ENCODE data around the gene FGFR2.

GRCh38 chr10:121574519-121575166, 23.6 kb downstream of the FGFR2 start:
- TF ChIP-seq POLR2AphosphoS5 (IDR thresholded peaks at IDR 0.05; ENCODE audit: insufficient read depth, low read depth, low read length): no peak
- TF ChIP-seq, protein P1, sequence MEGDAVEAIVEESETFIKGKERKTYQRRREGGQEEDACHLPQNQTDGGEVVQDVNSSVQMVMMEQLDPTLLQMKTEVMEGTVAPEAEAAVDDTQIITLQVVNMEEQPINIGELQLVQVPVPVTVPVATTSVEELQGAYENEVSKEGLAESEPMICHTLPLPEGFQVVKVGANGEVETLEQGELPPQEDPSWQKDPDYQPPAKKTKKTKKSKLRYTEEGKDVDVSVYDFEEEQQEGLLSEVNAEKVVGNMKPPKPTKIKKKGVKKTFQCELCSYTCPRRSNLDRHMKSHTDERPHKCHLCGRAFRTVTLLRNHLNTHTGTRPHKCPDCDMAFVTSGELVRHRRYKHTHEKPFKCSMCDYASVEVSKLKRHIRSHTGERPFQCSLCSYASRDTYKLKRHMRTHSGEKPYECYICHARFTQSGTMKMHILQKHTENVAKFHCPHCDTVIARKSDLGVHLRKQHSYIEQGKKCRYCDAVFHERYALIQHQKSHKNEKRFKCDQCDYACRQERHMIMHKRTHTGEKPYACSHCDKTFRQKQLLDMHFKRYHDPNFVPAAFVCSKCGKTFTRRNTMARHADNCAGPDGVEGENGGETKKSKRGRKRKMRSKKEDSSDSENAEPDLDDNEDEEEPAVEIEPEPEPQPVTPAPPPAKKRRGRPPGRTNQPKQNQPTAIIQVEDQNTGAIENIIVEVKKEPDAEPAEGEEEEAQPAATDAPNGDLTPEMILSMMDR (IDR thresholded peaks at IDR 0.05; ENCODE audit: extremely low read depth in 1 of 2, insufficient read depth in 1 of 2, low read depth in 1 of 2, low read length in 2 of 2): no peak
- TF ChIP-seq POLR2A (IDR thresholded peaks at IDR 0.05; ENCODE audit: low read depth, low read length): no peak
- no peak for TF ChIP-seq JUN (IDR thresholded peaks at IDR 0.05; ENCODE audit: borderline replicate concordance, insufficient read depth, insufficient read length, low read depth)
